ENCODE data around the gene NGEF.

Gene NGEF

DNA sequence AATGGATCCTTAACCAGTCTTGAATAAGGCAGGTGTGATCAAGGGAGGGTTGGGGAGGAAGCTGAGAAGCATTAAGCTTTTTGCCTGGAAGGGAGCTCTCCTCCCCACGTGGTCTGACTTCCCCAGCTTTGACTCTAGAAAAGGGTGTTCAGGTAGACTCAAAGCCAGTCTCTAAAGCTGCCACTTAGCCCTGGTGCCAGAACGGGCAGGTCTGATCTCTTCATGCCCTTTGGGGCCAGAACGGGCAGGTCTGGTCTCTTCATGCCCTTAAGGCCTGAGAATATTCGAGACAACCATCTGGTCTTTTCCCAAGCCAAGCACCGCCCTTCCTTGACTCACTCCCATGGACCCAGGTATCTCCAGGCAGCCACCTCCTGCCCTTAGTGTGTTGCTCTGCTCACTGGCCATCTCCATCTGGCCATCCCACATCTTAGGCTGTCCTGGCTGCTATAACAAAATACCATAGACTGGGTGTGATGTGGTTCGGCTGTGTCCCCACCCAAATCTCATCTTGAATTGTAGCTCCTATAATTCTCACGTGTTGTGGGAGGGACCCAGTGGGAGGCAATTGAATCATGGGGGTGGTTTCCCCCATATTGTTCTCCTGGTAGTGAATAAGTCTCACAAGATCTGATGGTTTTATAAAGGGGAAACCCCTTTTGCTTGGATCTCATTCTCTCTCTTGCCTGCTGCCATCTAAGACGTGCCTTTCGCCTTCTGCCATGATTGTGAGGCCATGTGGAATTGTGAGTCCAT, 83.6 kb downstream of the NGEF start:
- H3K4me3 ChIP-seq (replicated peaks; ENCODE audit: low read depth, low read length): no peak overlapping the region
- TF ChIP-seq, protein P1, sequence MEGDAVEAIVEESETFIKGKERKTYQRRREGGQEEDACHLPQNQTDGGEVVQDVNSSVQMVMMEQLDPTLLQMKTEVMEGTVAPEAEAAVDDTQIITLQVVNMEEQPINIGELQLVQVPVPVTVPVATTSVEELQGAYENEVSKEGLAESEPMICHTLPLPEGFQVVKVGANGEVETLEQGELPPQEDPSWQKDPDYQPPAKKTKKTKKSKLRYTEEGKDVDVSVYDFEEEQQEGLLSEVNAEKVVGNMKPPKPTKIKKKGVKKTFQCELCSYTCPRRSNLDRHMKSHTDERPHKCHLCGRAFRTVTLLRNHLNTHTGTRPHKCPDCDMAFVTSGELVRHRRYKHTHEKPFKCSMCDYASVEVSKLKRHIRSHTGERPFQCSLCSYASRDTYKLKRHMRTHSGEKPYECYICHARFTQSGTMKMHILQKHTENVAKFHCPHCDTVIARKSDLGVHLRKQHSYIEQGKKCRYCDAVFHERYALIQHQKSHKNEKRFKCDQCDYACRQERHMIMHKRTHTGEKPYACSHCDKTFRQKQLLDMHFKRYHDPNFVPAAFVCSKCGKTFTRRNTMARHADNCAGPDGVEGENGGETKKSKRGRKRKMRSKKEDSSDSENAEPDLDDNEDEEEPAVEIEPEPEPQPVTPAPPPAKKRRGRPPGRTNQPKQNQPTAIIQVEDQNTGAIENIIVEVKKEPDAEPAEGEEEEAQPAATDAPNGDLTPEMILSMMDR (IDR thresholded peaks at IDR 0.05; ENCODE audit: low read length, missing control alignments): no peak
- DNase-seq (ENCODE audit: low read depth): no peak

GRCh38 chr2:232928551-232929302, 84.3 kb downstream of the NGEF start:
- no peak for DNase-seq (ENCODE audit: low read depth)
- TF ChIP-seq, protein P1 (IDR thresholded peaks at IDR 0.05; ENCODE audit: low read length, missing control alignments): no peak
- H3K4me3 ChIP-seq (replicated peaks; ENCODE audit: low read depth, low read length): no peak overlapping the region

DNA sequence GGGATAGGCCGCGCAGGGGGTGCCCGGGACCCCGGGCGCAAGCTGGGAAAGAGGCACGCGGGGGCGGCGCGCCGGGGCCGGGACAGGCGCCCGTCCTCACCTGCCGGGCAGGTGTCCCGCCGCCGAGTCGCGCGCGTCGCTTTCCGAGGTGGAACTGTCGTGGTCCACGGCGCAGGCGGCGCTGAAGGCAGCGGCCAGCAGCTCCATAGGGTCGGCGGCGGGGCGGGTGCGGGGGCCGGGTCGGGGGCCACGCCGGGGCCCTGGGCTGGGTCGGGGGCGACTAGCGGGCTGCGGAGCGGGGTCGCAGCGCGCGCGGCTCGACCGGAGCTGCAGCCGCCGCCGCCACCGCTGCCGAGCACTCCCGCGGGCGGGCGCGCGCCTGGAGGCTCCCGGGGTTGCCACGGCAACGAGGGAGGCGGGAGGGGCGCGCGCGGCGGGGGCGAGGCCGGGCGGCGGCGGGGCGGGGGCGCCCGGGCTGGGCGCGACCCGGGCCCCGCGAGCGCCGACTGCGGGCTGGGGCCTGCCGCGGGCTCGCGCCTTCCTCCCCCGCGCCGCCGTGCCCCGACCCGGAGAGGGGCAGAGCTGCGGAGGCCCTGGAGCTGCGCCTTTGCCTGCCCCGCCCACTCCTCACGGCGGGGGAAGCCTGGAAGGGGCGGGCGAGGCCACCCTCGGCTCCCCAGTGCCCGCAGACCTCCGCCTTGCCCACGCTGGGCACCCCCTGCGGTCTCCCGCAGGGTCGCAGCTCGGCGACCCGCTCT, 85.1 kb downstream of the NGEF start:
- no peak for DNase-seq (ENCODE audit: low read depth)
- TF ChIP-seq, protein P1 (IDR thresholded peaks at IDR 0.05; ENCODE audit: low read length, missing control alignments): no peak
- H3K4me3 ChIP-seq (replicated peaks; ENCODE audit: low read depth, low read length): no peak overlapping the region

GRCh38 chr2:232927032-232927792, 85.8 kb downstream of the NGEF start:
- TF ChIP-seq, protein P1 (IDR thresholded peaks at IDR 0.05; ENCODE audit: low read length, missing control alignments): no peak
- no peak overlapping the region for H3K4me3 ChIP-seq (replicated peaks; ENCODE audit: low read depth, low read length)
- DNase-seq (ENCODE audit: low read depth): no peak

- TF ChIP-seq, protein P1 (IDR thresholded peaks at IDR 0.05; ENCODE audit: low read length, missing control alignments): no peak
- H3K4me3 ChIP-seq (replicated peaks; ENCODE audit: low read depth, low read length): no peak overlapping the region
- no peak for DNase-seq (ENCODE audit: low read depth)
Measured at GRCh38 chr2:232926431-232926939, 86.6 kb downstream of the NGEF start.

- no peak overlapping the region for H3K4me3 ChIP-seq (replicated peaks; ENCODE audit: low read depth, low read length)
- TF ChIP-seq, protein P1 (IDR thresholded peaks at IDR 0.05; ENCODE audit: low read length, missing control alignments): no peak
- no peak for DNase-seq (ENCODE audit: low read depth)
Measured at GRCh38 chr2:232925821-232926156, 87.3 kb downstream of the NGEF start.
